Kidney (tissue), 22 donors: ENCODE results near the gene ASB12. TPM values are rescaled to one million over a fixed set of nuclear protein-coding genes. Genes with fewer than 3 reads are reported as not detected.

Source experiments
- DNase-seq, 5 donors: peaks; one replicate each; pipeline ENCODE4 v3.0.0-alpha.2; 2013 to 2020
- FAIRE-seq: peaks from 2 replicates; lab custom pipeline; 2012; peaks lifted over from hg19 to GRCh38; lab: Jason Lieb, UNC
- H3K27ac ChIP-seq, 2 donors: one replicate each; pipeline ENCODE4 v1.7.0; 2013; ENCODE audit warnings: low read depth in 2 of 2, low read length in 2 of 2, inconsistent platforms in 1 of 2
- H3K27me3 ChIP-seq: one replicate; pipeline ENCODE4 v1.7.1; 2013; ENCODE audit warnings: low read length, inconsistent platforms; ENCODE audit not compliant: control insufficient read depth, insufficient read depth
- H3K36me3 ChIP-seq, 3 donors: one replicate each; pipeline versions ENCODE4 v1.7.0 to v1.7.1; 2013; ENCODE audit warnings: low read length in 3 of 3, control low read depth in 1 of 3, inconsistent platforms in 1 of 3; ENCODE audit not compliant: insufficient read depth in 3 of 3, control insufficient read depth in 2 of 3
- H3K4me1 ChIP-seq, 3 donors: one replicate each; pipeline versions ENCODE4 v1.7.0 to v1.7.1; 2013; ENCODE audit warnings: low read length in 3 of 3, inconsistent platforms in 1 of 3, low read depth in 1 of 3; ENCODE audit not compliant: control insufficient read depth in 2 of 3, insufficient read depth in 2 of 3
- H3K4me3 ChIP-seq, 3 donors: one replicate each; pipeline versions ENCODE4 v1.7.0 to v1.8.1; 2013; ENCODE audit warnings: low read length in 3 of 3, control low read depth in 1 of 3, inconsistent platforms in 1 of 3
- H3K9ac ChIP-seq, 3 donors: one replicate each; pipeline versions ENCODE4 v1.7.0 to v1.7.1; 2013; ENCODE audit warnings: low read length in 3 of 3, control low read depth in 1 of 3, inconsistent platforms in 1 of 3
- H3K9me3 ChIP-seq, 3 donors: one replicate each; pipeline versions ENCODE4 v1.7.0 to v1.7.1; 2013; ENCODE audit warnings: low read length in 3 of 3, control low read depth in 1 of 3, inconsistent platforms in 1 of 3; ENCODE audit not compliant: control insufficient read depth in 2 of 3, insufficient read depth in 1 of 3
- intact Hi-C: fragments of 100-400 bp; cut with DNase I; formaldehyde crosslinking; loops from one replicate; pipeline ENCODE4 v1.11.1; 2022
- long read RNA-seq, 10 donors: library from polyadenylated mRNA in 1 of 10; unstranded in 1 of 10; transcript quantifications; one replicate each; pipeline ENCODE4 v2.0.0 and lab custom pipeline, GENCODE V29; 2021 to 2026
- polyA plus RNA-seq: library from polyadenylated mRNA; stranded (reverse); fragments of 350-450 nt; fragmentation: Illumina TruSeq; extraction: RNeasy Lipid Tissue Mini Kit (QIAGEN cat#74804); gene quantifications from one replicate; pipeline ENCODE4 v1.2.3, GENCODE V29; 2014; ENCODE audit warnings: low read depth, low replicate concordance; ENCODE audit not compliant: insufficient read depth
- total RNA-seq: library from RNA; stranded (reverse); fragmentation: NEBNext Ultra II Directional; extraction: Animal tissue kit (Norgen Biotek cat#: 25700); gene quantifications from one replicate; pipeline ENCODE4 v1.2.1, GENCODE V29; 2021
- TF ChIP-seq, protein P1 (sequence below): IDR thresholded peaks from 3 replicates; pipeline ENCODE4 v1.5.1; 2012; ENCODE audit warnings: mild to moderate bottlenecking, moderate library complexity, borderline replicate concordance; ENCODE audit not compliant: insufficient read depth; ENCODE audit errors: extremely low read depth
- donor health status: control.
- donor health status: control.
- donor health status: control.
- donor health status: control.
- donor health status: control.
- donor health status: DM: yes; HTN: yes; CAD: no.
- donor health status: Normal renal cell carcinoma (clear cell type).

Gene ASB12
- total RNA-seq (not detected), polyA plus RNA-seq (0.62 TPM)
- long read RNA-seq, donor 1: 0 reads
- long read RNA-seq, donor 2: 0 reads
- long read RNA-seq, donor 3: 0 reads
- long read RNA-seq, donor 4: 0 reads
- long read RNA-seq, donor 5: 0 reads
- long read RNA-seq, donor 6: 0 reads
- long read RNA-seq, donor 7: 0 reads
- long read RNA-seq, donor 8: 0 reads
- long read RNA-seq, donor 9: 0 reads
- long read RNA-seq, donor 10: 0 reads

GRCh38 chrX:64230123-64230970 is at the start of gene ASB12:
ASB12 (minus strand) TSS chrX:64230607; CDS start chrX:64225650, 4,957 bp downstream.
- no peaks in the 10 kb centered on the region for H3K27me3 ChIP-seq
- no peaks in the 10 kb centered on the region for H3K4me1 ChIP-seq
- no peaks in the 10 kb centered on the region for H3K9me3 ChIP-seq
- DNase-seq (no peak), FAIRE-seq (no peak)
- no peak within 1 kb of the TSS for H3K4me3 ChIP-seq
- H3K36me3 ChIP-seq: no peaks in the 10 kb centered on the region
- H3K9ac ChIP-seq: no peak within 1 kb of the TSS
- intact Hi-C loops: no loop called here
- TF ChIP-seq, protein P1, sequence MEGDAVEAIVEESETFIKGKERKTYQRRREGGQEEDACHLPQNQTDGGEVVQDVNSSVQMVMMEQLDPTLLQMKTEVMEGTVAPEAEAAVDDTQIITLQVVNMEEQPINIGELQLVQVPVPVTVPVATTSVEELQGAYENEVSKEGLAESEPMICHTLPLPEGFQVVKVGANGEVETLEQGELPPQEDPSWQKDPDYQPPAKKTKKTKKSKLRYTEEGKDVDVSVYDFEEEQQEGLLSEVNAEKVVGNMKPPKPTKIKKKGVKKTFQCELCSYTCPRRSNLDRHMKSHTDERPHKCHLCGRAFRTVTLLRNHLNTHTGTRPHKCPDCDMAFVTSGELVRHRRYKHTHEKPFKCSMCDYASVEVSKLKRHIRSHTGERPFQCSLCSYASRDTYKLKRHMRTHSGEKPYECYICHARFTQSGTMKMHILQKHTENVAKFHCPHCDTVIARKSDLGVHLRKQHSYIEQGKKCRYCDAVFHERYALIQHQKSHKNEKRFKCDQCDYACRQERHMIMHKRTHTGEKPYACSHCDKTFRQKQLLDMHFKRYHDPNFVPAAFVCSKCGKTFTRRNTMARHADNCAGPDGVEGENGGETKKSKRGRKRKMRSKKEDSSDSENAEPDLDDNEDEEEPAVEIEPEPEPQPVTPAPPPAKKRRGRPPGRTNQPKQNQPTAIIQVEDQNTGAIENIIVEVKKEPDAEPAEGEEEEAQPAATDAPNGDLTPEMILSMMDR: no peak
- H3K27ac ChIP-seq: no peak within 1 kb of the TSS

DNA sequence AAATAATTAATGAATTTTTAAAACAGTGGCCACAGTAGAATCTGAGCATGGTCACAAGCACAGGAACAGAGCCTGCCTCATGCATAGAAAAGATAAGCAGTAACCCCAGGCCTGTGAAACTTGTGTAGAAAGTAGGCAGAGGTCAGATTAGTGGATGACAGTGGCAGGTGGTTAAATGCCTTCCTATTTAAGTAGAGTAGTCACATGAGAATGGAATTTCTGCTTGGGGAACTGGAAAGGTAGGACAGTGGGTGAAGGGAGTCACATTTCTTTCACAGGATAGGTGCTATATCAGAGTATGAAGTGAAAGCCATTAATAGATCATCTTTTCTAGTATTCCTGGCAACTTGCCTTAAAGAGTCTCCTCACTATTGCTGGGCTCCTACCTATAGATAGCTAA is 34.9 kb upstream of the ASB12 start:
- DNase-seq (no peak), FAIRE-seq (no peak)
- Histone ChIP-seq H3K4me3 (no peak overlapping the region), H3K36me3 (no peaks in the 10 kb centered on the region), H3K9me3 (no peaks in the 10 kb centered on the region), H3K4me1 (no peaks in the 10 kb centered on the region), H3K27me3 (no peaks in the 10 kb centered on the region), H3K9ac (no peak overlapping the region), H3K27ac (no peak overlapping the region)
- TF ChIP-seq, protein P1: no peak
- intact Hi-C loops: no loop called here

DNA sequence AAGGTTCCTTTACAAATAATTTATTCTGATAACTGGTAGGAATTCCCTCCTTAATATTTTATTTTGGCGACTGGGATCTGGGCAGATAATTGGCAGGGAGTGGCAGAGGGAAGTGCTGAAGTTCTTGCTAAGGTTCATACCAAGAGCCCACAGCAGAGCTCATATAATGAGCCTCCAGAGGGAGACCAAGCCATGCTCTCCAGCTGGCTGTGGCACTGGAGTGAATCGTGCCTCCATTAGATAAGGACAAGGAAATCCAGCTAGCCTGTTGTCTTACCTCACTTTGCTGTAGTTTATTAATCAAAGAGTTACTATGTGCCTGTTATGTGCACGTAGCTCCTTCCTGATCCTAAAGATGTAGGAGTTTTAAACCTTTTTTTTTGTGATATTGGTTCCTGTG is 1.3 kb downstream of the ASB12 start:
- no peak for FAIRE-seq

More for the DNA sequence above, 1.3 kb downstream of the ASB12 start:
- no peak overlapping the region for H3K4me3 ChIP-seq
- no peak overlapping the region for H3K9ac ChIP-seq
- TF ChIP-seq, protein P1: no peak
- DNase-seq: no peak
- no peaks in the 10 kb centered on the region for H3K4me1 ChIP-seq
- no peaks in the 10 kb centered on the region for H3K27me3 ChIP-seq
- no peak overlapping the region for H3K27ac ChIP-seq
- H3K36me3 ChIP-seq: no peaks in the 10 kb centered on the region
- no peaks in the 10 kb centered on the region for H3K9me3 ChIP-seq
- intact Hi-C loops: no loop called here
